ENCODE measurements around the gene PODN. TPM values are rescaled to one million over a fixed set of nuclear protein-coding genes. Genes with fewer than 3 reads are reported as not detected.

PODN gene
- total RNA-seq, 1 donor from 2014 or later = 245 TPM

GRCh38 chr1:53022179-53022578 is 39.8 kb upstream of the PODN start:
- Histone ChIP-seq H3K36me3 (peaks cover 2 to 7% of the 10 kb centered on the region in 2 donors), H3K27me3 (no peaks in the 10 kb centered on the region), H3K9me3 (no peaks in the 10 kb centered on the region), H3K27ac (no peak overlapping the region), H3K4me1 (no peaks in the 10 kb centered on the region), H3K4me3 (no peak overlapping the region)
- intact Hi-C loops (cut with DNase I) = no loop called here
- no peak for TF ChIP-seq CTCF (IDR thresholded peaks at IDR 0.05)
- DNase-seq (ENCODE audit: low spot score in 2 of 2) = no peak

GRCh38 chr1:53023546-53023945 is 38.5 kb upstream of the PODN start:
- Histone ChIP-seq H3K36me3 (no peaks in the 10 kb centered on the region), H3K4me1 (no peaks in the 10 kb centered on the region), H3K27me3 (no peaks in the 10 kb centered on the region), H3K9me3 (no peaks in the 10 kb centered on the region), H3K27ac (no peak overlapping the region), H3K4me3 (no peak overlapping the region)
- no peak for TF ChIP-seq CTCF (IDR thresholded peaks at IDR 0.05)
- DNase-seq (ENCODE audit: low spot score in 2 of 2) = no peak
- intact Hi-C loops (cut with DNase I) = no loop called here

- no peaks in the 10 kb centered on the region for H3K27me3 ChIP-seq
- no peaks in the 10 kb centered on the region for H3K4me1 ChIP-seq
- H3K36me3 ChIP-seq = peaks cover 0 to 3% of the 10 kb centered on the region in 2 donors
- intact Hi-C loops (cut with DNase I) = no loop called here
- DNase-seq (ENCODE audit: low spot score in 2 of 2) = no peak
- no peak overlapping the region for H3K4me3 ChIP-seq
- no peak overlapping the region for H3K27ac ChIP-seq
- no peaks in the 10 kb centered on the region for H3K9me3 ChIP-seq
- no peak for TF ChIP-seq CTCF (IDR thresholded peaks at IDR 0.05)
Observed at GRCh38 chr1:53024117-53024516, 37.9 kb upstream of the PODN start.

GRCh38 chr1:53025034-53025768 is 36.8 kb upstream of the PODN start:
- Histone ChIP-seq H3K4me3 (no peak overlapping the region), H3K9me3 (no peaks in the 10 kb centered on the region), H3K4me1 (no peaks in the 10 kb centered on the region), H3K27me3 (no peaks in the 10 kb centered on the region), H3K27ac (peak overlapping the region in 1 of 2 donors; percentile 25), H3K36me3 (peaks cover 2 to 10% of the 10 kb centered on the region in 2 donors)
- intact Hi-C loops (cut with DNase I) = no loop called here
- peak in 1 of 2 donors; percentile 64 for DNase-seq (ENCODE audit: low spot score in 2 of 2)
- TF ChIP-seq CTCF (IDR thresholded peaks at IDR 0.05) = no peak

GRCh38 chr1:53025769-53026112 is 36.3 kb upstream of the PODN start:
- Histone ChIP-seq H3K27ac (no peak overlapping the region), H3K9me3 (no peaks in the 10 kb centered on the region), H3K27me3 (no peaks in the 10 kb centered on the region), H3K4me1 (no peaks in the 10 kb centered on the region), H3K4me3 (no peak overlapping the region), H3K36me3 (peaks cover 2 to 10% of the 10 kb centered on the region in 2 donors)
- intact Hi-C loops (cut with DNase I) = no loop called here
- no peak for DNase-seq (ENCODE audit: low spot score in 2 of 2)
- TF ChIP-seq CTCF (IDR thresholded peaks at IDR 0.05) = no peak

Data from ascending aorta (tissue), 2 donors.